HG02610 (cell line): ENCODE data around the gene DHRS12.

ENCODE experiments used
- ATAC-seq: cut with Tn5 transposase; IDR thresholded peaks from one replicate; pipeline ENCODE4 v1.9.1; 2021; ENCODE audit warnings: mild to moderate bottlenecking, moderate library complexity; ENCODE audit not compliant: unreplicated experiment

Gene DHRS12, protein sequence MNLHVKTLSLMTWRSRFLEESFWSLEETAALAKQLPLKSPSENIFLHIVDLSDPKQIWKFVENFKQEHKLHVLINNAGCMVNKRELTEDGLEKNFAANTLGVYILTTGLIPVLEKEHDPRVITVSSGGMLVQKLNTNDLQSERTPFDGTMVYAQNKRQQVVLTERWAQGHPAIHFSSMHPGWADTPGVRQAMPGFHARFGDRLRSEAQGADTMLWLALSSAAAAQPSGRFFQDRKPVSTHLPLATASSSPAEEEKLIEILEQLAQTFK

DNA sequence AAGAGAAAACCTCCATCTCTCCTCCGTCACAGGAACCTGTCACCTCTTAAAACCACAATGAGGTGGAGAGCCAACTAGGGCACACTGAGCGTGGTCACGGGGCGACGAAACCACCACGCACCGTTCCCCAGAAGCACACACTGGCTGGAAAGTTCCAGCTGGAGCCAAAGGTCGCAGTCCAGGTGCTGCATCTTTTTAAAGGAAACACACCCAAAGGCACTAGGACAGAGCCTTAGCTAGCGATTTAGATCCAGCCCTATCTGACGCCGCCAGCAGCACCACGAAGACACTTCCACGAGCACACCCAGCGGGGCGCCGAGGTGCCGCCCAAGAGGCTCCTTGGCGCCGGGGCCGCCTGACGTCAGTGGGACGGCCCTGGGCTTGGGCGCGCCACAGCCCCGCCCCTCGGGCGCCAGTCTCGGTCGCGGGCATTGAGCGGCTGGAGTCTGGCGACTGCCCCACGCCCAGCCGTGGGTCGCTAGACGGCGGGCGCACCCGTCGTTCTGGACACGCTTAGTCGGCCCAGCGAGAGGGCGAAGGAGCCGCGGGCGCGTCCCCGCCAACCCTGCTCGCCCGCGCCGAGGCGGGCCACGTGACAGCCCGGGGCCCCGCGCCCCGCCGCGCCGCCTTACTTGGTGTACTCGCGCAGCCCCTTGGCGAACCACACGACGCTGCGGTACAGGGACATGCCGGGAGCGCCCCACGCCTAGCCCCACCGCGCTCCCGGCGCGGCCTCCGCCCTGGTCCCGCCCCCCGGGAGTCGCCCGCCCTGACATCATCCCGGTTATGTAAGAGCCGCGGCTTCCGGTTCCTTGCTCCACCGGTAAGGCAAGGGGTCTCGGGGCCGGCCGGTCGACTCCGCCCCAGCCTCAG, at the start of gene DHRS12:
TSS of gene DHRS12 (minus strand) at position 742 of the 873 bp plus-strand sequence. CDS start 4,504 bp downstream, outside the sequence.
- ATAC-seq: peak; percentile 82

DNA sequence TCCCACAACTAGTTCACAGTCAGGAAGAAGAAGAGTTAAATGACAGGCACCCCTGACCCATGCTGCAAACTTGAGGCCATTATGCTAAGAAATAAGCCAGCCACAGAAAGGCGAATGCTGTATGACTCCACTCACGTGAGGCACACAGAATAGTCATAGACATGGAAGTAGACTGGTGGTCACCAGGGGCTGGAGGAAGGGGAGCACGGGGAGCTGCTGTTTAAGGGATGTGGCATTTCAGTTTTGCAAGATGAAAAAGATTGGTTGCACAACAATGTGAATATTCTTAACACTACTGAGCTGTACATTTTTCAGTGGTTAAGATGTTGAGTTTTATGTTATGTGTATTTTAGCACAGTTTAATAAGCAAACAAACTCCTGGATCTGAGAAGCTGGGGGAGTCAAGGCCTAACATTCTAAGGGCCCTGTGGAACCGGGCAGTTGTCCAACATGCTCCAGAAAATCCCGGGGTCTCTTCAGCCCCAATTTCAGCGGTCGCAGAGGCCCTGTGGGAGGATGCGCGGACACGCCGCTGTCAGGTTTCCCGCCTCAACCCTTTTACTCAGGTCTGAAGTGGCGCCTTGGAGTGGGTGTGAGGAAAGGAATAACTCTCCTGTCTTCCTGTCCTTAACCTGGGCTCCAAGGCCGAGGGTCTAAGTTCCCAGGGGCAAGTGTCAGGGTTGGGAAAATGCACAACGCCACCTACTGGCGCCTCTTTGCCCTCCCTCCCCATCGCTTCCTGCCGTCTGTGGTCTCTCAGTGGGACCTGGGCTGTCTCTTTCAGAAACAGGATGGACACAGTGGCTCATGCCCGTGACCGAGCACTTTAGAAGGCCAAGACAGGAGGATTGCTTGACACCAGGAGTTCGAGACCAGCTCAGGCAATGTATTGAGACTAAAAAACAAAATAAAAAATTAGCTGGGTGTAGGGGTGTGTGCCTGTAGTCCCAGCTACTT, 45.5 kb upstream of the DHRS12 start:
- no peak for ATAC-seq

DNA sequence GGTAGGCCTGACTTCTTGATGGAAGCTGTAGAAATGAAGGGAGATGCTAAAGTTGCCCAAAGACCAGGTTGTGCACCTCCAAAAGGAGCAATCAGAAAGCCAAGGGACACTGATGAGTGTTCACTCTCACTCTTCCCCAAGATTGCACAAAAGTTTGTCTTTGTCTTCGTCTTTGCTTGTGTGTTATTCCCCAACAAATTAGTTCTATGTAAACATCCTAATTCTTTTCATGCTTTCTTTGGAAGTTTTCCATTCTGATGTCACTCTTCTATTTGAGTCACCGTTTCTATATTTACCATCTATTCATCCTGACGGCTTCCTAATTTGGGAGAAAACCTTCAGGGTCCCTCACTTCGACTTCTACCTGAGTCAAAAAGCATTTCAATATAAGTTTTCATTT, 44.7 kb upstream of the DHRS12 start:
- no peak for ATAC-seq

DNA sequence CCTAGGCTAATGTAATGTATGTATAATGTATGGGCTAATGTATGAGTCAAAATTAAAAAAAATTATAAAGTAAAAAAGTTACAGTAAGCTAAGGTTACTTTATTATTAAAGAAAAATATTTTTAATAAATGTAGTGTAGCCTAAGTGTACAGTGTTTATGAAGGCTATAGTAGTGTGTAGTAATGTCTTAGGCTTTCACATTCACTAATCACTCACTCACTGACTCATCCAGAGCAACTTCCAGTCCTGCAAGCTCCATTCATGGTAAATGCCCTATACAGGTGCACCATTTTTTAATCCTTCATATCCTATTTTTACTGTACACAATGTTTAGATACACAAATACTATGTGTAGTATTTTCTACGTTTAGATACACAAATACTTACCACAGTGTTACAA, 42.8 kb upstream of the DHRS12 start:
- peak; percentile 42 for ATAC-seq

DNA sequence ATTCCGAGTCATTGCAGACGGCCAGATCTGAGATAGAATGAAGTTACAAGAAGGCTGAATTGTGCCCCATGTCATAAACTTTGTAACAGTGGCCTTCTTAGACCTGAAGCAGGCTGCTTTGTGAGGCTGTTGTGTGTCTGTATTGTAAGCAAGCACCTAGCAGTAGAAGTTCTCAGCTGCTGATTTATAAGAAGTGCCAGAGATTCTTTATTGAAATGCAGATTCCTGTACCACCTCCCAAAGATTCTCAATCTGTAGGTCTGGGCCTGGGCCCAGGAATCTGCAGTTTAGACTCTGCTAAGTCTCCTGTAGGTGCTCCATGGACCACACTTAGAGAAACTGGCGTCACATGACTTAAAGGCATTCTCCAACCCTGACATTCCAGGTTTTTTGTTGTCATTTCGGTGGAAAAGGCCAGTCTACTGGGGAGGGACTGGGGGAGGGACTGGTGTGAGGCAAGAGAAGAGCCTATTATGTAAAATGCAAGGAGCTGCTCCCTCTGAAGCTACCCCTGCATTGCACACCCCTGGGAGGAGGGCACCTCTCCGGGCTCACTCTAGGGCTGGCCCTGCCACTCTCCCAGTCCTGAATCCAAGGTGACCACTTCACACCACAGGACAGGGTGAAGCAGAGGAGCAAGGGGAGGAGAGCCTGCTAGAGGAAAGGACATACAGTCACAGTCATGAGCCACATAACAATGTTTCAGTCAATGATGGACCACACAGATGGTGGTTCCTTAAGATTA, 41.8 kb upstream of the DHRS12 start:
- ATAC-seq: no peak

DNA sequence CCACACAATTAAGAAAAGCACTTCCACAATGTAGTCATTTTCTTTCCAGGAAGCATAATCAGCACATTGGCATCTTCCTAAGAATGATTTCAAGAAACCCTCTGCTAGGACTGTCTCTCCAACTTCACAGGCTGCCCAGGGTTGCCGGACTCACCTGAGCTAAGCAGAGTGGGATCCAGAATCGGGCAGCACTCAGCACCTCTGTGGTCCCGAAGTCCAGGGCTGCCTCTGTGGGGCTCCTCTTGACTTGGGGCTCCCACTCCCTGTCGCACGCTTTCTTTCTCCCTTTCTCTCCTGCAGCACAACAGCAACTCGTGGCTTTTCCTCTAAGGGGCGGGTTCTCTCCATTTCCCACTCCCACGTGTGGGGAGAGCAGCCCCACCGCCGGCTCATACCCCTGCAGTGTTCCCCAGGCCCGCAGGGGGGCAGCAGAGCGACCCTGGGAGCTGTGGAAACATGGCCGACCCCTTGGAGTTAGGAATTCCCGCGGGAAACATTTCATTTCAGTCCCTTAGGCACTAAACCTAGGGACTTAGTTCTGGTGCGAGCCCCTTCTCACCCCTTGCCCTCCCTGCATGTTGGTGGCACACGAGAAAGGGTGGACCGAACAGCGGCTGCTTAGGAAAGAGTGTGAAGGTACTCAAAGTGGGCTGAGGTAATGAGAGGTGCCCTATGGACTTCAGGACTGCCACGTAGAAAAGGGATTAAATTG, 41.1 kb upstream of the DHRS12 start, which contains the start of gene TMEM272:
TSS of gene TMEM272 (minus strand) at position 316 of the 712 bp plus-strand sequence. CDS start 6,647 bp downstream, outside the sequence.
- no peak for ATAC-seq

DNA sequence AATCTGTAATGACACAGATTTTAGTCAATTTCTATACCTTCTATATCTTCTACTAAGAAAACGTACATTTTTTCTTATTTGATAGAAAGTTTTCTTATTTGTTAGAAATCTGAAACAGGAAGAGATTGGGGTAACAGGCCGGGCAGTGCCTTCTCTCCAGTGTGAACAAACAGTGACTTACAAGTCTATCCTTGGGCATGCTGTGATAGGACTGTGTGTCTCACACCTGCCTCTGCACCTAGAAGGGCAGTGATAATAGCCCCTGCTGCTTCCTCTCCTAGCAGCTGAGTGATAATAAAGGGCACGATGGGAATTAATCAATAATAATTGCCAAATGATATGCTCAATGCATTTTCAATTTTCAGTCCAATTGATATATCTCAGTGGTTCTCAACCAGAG, 39.6 kb upstream of the DHRS12 start:
- ATAC-seq: no peak

DNA sequence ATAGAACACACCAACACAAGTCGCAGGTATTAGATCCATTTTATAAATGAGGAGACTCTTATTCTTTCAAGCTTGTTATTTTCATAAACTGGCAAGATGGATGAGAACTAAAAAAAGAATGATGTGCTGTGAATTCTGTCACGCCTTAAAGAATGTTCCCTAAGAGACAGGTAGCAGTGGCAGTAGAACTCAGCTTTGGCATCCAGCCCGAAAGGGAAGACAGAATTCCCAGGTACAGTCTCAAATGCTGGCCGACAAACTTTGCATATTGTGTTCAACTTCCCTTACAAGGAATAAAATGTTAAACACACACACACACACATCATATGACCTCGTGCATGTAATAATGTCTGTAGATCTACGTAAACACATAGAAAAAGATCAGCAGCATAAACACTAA, 37.8 kb upstream of the DHRS12 start:
- no peak for ATAC-seq

DNA sequence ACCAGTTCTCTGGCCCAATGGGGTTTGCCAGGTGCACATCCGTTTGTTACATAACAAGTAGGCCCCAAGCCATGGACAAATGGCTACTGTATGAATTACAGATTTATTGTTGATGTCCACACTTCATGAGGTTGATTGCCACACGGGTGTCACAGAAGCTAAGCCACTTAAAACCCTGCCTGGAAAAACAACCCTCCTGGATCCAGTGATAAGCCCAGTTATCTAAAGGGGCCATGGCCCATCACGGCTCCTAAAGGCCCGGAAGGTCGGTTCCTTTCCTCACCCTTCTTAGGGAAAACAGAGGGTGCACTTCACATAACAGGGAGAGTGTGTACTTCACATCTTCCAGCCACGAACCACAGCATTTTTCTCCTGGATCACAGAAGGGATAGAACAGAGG, 37.0 kb upstream of the DHRS12 start:
- no peak for ATAC-seq

DNA sequence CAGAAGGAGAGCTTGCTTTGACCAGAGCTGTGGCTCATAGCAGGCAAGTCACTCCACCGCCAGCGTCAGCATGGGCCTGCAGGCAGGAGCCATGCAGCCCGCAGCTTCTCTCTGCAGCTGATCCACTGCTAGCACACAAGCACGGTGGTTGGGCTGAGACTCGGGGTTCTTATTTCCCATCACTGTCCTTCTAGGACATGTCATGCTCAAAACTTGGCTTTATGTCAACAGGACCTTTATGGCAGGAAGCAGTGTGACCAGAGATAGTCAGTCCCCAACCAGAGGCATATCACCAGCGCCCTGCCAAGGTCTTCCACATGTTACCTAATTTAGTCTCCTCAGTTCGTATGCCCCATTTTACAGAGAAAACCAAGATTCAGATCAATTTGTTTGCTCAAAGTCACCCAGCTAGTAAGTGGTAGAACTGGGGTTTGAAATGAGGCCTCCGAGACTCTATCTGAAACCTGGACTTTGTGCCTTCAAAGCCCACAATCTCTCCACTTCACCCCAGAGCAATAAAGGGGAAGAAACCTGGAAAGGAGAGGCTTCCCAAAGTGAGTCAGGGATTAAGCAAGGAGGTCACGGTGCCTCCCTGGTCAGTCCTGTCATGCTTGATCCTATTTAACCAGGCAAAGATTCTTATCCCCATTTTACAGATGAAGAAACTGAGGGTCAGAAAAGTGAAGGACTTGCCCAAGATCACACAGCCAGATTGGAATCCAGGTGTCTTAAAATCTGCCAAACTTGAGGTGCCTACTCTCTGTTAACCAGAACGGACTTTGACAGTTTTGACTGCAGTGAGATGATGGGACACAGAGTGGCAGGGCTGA, 36.0 kb upstream of the DHRS12 start:
- no peak for ATAC-seq

DNA sequence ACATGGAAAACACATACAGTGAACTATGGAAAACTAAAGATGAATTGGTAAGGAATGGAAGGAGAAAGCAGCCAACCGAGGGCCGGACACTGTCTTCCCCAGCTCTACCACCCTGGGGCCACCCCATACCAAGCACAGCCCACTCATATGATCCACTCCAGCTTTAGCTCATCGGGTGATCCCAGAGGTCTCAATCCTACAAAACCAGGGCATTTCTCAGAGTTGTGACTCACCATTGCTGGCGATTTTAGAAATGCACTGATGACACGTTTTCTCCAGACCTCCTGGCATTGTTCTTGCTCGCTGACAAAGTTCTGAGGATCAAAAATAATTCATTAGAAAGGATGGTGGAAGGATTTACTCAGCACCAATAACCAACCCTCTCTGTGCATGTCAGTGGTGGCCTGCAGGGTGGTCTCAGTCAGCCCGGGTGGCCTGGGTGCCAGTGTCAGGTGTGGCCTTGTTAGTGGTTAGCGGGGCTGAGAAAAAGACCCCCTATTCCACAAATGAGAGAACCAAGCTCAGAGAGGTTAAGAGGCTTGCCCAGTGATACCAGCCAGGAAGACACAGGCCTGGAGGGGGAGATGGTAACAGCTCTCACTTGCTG, 34.4 kb upstream of the DHRS12 start:
- ATAC-seq: no peak

DNA sequence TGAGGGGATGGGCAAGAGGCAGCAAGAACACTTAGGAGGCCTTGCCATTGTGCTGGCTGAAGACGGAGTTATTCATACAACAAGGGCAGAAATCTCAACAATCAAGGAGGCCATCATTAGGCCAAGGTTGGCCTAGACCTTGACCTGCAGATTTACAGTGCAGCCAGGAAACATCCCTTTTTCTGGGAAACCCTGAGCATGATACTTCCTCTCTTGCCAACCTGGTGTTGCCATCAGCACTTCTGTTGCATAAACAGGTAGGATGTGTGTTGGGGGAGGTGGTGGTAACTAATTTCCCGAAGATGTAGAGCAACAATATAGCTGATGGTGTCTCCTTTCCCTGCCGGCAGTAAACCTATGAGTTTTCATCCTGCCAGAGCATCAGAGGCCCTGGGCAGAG, 33.1 kb upstream of the DHRS12 start:
- ATAC-seq: no peak

DNA sequence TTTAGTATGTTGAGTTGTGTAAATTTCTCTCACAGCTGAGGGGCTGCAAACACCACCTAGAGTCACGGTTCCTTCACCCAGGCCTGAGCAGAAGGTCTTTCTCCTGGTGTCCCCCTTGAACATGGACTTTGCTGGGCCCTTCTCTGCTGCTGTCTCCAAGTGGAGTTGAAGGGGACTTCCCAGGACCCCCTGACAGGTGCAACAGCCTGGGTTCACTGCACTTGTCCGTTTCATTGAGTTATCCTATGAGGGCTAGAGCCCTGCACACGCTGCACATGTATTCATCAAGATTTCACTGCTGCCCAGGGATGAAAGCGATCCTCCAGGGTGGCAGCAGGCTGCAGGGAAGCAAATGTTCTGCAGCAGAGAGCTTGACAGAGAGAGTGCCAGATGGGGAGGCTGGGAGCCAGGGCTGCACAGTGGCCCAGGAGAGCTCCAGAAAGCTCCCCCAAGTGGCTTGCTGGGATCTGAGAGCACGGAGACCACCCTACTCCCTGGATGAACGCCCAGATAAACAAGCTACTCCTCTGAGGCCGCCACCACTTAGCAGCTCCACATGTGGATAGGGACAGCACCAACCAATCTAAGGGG, 30.7 kb upstream of the DHRS12 start:
- no peak for ATAC-seq

DNA sequence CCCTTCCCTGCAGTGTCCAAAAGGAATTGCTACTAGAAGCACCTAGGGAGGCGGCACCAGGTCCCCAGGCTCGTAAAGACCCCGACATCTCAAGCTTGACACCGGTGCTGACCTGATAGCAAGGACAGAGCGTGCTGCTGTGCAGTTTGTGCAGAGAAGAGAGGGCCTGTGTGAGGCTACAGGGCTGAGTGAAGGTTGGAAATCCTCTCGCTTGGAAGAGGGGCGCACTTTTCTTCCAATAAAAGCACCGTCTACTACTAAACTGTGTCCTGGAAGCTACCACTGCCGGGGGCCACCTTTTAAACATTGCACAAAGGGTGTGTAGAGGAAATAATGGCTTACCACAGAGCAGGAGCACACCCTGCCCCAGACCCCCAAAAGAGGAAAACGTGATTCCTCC, 30.0 kb upstream of the DHRS12 start:
- no peak for ATAC-seq

DNA sequence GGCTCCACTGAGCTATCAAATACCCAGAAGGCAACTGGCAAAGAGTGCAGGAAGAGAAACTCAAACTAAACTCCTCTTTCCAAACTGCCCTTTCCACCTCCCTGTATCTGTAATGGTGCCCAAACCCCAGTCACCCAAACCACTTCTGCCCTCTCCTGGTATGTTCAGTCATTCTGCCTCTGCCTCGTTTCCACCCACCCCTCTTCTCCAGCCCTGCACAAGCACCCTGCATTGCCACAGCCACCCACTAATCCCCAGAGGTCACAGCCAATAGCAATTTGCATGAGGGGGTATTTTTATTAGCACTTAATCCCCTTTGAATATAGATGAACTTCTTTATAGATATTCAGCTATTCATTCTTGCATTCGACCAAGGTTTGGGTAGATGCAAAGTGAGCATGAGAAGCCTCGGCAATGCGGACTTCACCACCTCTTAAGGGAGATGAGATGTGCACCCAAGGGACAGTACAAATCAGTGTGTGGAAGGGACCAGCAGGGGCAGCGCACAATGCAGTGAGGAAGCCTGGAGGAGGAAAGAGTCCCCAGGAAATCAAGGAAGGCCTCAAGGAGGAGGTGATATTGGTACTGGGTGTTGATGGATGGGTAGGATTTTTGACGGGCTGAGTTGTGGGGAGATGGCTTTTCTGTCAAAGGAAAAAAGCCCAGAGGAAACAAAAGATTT, 28.6 kb upstream of the DHRS12 start:
- ATAC-seq: peak; percentile 69

DNA sequence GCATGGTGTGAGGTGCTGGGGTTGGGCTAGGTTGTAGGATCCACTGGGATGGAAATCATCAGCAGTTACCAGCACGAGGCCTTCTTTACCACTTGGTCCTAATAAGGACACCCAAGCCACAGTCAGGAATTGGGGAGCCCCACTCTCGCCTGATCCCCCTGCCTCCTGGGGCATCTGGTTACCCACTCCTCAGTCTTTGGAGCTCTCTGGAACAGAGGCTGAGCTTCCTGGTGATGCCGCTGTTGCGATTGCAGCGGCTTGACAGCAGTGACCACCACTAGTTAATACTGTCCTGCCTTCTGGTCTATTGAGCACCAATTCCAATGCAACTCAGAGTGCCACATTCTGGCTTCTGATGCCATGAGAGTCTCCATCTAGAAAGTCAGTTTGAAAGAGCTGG, 27.6 kb upstream of the DHRS12 start:
- no peak for ATAC-seq

DNA sequence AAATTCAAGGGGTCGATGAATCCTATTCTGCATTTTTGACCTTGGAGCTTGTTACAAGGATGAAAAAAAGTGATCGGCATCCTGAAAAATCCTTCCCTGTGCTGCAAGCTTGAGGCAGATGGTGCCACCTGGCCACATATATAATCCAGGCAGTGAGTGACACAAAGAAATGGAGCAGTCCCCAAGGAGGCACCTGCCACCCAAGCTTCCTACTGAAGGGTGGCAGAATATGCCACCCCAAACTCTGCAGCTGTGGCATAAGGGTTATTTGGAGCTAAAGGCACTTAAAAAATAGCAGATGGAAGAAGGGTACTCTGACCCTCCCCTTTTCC, 25.6 kb upstream of the DHRS12 start:
- ATAC-seq: no peak
